ENCODE measurements around the gene CRB2. TPM values are rescaled to one million over a fixed set of nuclear protein-coding genes. Genes with fewer than 3 reads are reported as not detected.

The CRB2 gene
- total and polyA plus RNA-seq, 2 donors (not counting 1 experiment from before 2014, with no cell fraction given) = 1.4 to 2.4 TPM

GRCh38 chr9:123378956-123379660 is 23.1 kb downstream of the CRB2 start:
- no peak overlapping the region for H2AFZ ChIP-seq (ENCODE audit: insufficient read depth, low read depth, low read length, poor library complexity, severe bottlenecking)
- no peak overlapping the region for H3K27ac Mint-ChIP-seq
- DNase-seq = no peak
- no peak overlapping the region for H3K4me2 ChIP-seq (replicated peaks; ENCODE audit: low read depth, low read length, poor library complexity, severe bottlenecking)
- no peak for ATAC-seq (ENCODE audit: low read depth)
- peaks cover 0 to 6% of the 10 kb centered on the region in 2 donors for H3K4me1 ChIP-seq (ENCODE audit: control insufficient read depth in 2 of 2, insufficient read depth in 2 of 2, low read length in 2 of 2)
- H3K4me1 Mint-ChIP-seq = peaks cover 7% of the 10 kb centered on the region
- no peak overlapping the region for H3K9ac ChIP-seq (ENCODE audit: low read length)
- no peak overlapping the region for H3K27ac ChIP-seq (ENCODE audit: low read length in 2 of 2)
- H3K4me3 Mint-ChIP-seq = no peak overlapping the region
- CTCF ChIA-PET = no interaction called here
- WGBS (ENCODE audit: insufficient coverage) = 91% methylated on average over 28 of the region's 30 CpGs
- intact Hi-C loops (cut with micrococcal nuclease) = no loop called here
- peaks cover 0 to 21% (median 8%) of the 10 kb centered on the region in 4 experiments for H3K27me3 ChIP-seq (replicated peaks in 1 of 4; ENCODE audit: control extremely low read depth in 1 of 4, control insufficient read depth in 3 of 4, insufficient read depth in 4 of 4, low read length in 3 of 4)
- H4K20me1 ChIP-seq (ENCODE audit: control insufficient read depth, insufficient read depth, low read length, poor library complexity, severe bottlenecking) = no peaks in the 10 kb centered on the region
- POLR2A ChIA-PET = no interaction called here
- no peaks in the 10 kb centered on the region for H3K9me3 ChIP-seq (ENCODE audit: control extremely low read depth in 1 of 3, control insufficient read depth in 2 of 3, insufficient read depth in 1 of 3, low read length in 2 of 3)
- no peak overlapping the region for H3K4me3 ChIP-seq (ENCODE audit: control extremely low read depth in 1 of 5, extremely low read depth in 1 of 5, insufficient read depth in 1 of 5, low read depth in 2 of 5, low read length in 4 of 5)
- H3K27me3 Mint-ChIP-seq = peaks cover 11% of the 10 kb centered on the region
- no peaks in the 10 kb centered on the region for H3K79me2 ChIP-seq (ENCODE audit: control insufficient read depth, insufficient read depth, low read length)
- TF ChIP-seq EZH2 (IDR thresholded peaks at IDR 0.05; ENCODE audit: borderline replicate concordance, insufficient read depth, low read depth, low read length, poor library complexity, severe bottlenecking) (no peak), CTCF (IDR thresholded peaks at IDR 0.05) (no peak)
- peaks cover 0 to 5% of the 10 kb centered on the region in 2 experiments for H3K36me3 ChIP-seq (replicated peaks in 1 of 2; ENCODE audit: control extremely low read depth in 1 of 2, control insufficient read depth in 1 of 2, extremely low read depth in 1 of 2, insufficient read depth in 2 of 2, low read length in 1 of 2)
- no peaks in the 10 kb centered on the region for H3K9me3 Mint-ChIP-seq (ENCODE audit: insufficient read depth)
